H1 (cell line): ENCODE data around the gene ZNF660. TPM values are rescaled to one million over a fixed set of nuclear protein-coding genes. Genes with fewer than 3 reads are reported as not detected.
A peak's percentile ranks its signal among the peaks of the same experiment; 100 is the strongest.

Experiments used
- ASH2L ChIP-seq: fragments of 200-600, 300-600 bp; sonication (generic); IDR thresholded peaks from one replicate; pipeline ENCODE4 v1.7.1; 2017; ENCODE audit warnings: low read length
- ATF3 ChIP-seq: IDR thresholded peaks from 2 replicates; pipeline ENCODE4 v1.6.1; 2011; ENCODE audit warnings: low read depth, mild to moderate bottlenecking, low read length; ENCODE audit not compliant: insufficient read depth
- BACH1 ChIP-seq: IDR thresholded peaks from 2 replicates; pipeline ENCODE4 v1.6.1; 2012; ENCODE audit warnings: low read length, improper control_type of control experiment
- BRCA1 ChIP-seq: IDR thresholded peaks from 2 replicates; pipeline ENCODE4 v1.6.1; 2012; ENCODE audit warnings: low read depth, low read length, improper control_type of control experiment
- CHD1 ChIP-seq: IDR thresholded peaks from 2 replicates; pipeline ENCODE4 v1.6.1; 2012; ENCODE audit warnings: low read depth, low read length, improper control_type of control experiment
- CREB1 ChIP-seq: IDR thresholded peaks from 2 replicates; pipeline ENCODE4 v1.6.1; 2012; ENCODE audit warnings: inconsistent platforms
- EGR1 ChIP-seq: IDR thresholded peaks from 2 replicates; pipeline ENCODE4 v1.6.1; 2011; ENCODE audit warnings: low read depth, low read length, borderline replicate concordance
- EP300 ChIP-seq, 2 experiments: IDR thresholded peaks; 1 replicate in 1 of 2; 2 replicates in 1 of 2; pipeline ENCODE4 v1.6.1; 2011 to 2012; ENCODE audit warnings: low read depth in 2 of 2, low read length in 2 of 2, mild to moderate bottlenecking in 2 of 2, borderline replicate concordance in 1 of 2, inconsistent platforms in 1 of 2, moderate library complexity in 1 of 2
- JUND ChIP-seq: IDR thresholded peaks from 2 replicates; pipeline ENCODE4 v1.6.1; 2011; ENCODE audit warnings: mild to moderate bottlenecking, improper control_type of control experiment, low read length
- KDM5A ChIP-seq: fragments of 200-600 bp; IDR thresholded peaks from 2 replicates; pipeline ENCODE4 v1.7.1; 2012; ENCODE audit warnings: mild to moderate bottlenecking, low read length, inconsistent platforms, mixed read lengths
- PHF8 ChIP-seq: fragments of 200-600 bp; sonication (generic); conservative IDR thresholded peaks from 2 replicates; pipeline ENCODE4 v1.7.1; 2012; ENCODE audit warnings: low read depth, mild to moderate bottlenecking, inconsistent platforms, low read length, moderate library complexity
- RXRA ChIP-seq: IDR thresholded peaks from 2 replicates; pipeline ENCODE4 v1.6.1; 2011; ENCODE audit warnings: low read depth, mild to moderate bottlenecking, low read length, moderate library complexity; ENCODE audit not compliant: insufficient read depth
- SIX5 ChIP-seq: IDR thresholded peaks from 2 replicates; pipeline ENCODE4 v1.6.1; 2011; ENCODE audit warnings: mild to moderate bottlenecking, low read depth, low read length
- SP1 ChIP-seq: IDR thresholded peaks from 2 replicates; pipeline ENCODE4 v1.6.1; 2011; ENCODE audit warnings: low read depth, low read length
- SP4 ChIP-seq: IDR thresholded peaks from 2 replicates; pipeline ENCODE4 v1.6.1; 2012; ENCODE audit warnings: low read length, inconsistent platforms
- SUZ12 ChIP-seq: fragments of 200-600 bp; sonication (generic); IDR thresholded peaks from 2 replicates; pipeline ENCODE4 v1.6.1; 2012; ENCODE audit warnings: mild to moderate bottlenecking, inconsistent platforms, low read length, moderate library complexity, mixed read lengths
- TAF7 ChIP-seq: optimal IDR thresholded peaks from 2 replicates; pipeline ENCODE3; 2011; ENCODE audit warnings: low read depth, mild to moderate bottlenecking, inconsistent platforms, low read length, moderate library complexity, borderline replicate concordance
- TBP ChIP-seq: IDR thresholded peaks from 2 replicates; pipeline ENCODE4 v1.6.1; 2011; ENCODE audit warnings: low read depth, low read length, improper control_type of control experiment
- TEAD4 ChIP-seq: IDR thresholded peaks from 2 replicates; pipeline ENCODE4 v1.6.1; 2012; ENCODE audit warnings: low read depth, low read length, inconsistent platforms, mixed read lengths
- polyA plus RNA-seq, 7 experiments: library from polyadenylated mRNA; depleted of rRNA in 3 of 7; stranded (reverse) in 5 of 7; unstranded in 2 of 7; fragments of >200 nt in 5 of 7; fragments of 200-250 nt in 2 of 7; gene quantifications; 1 replicate in 5 of 7; 2 replicates in 1 of 7; 4 replicates in 1 of 7; pipeline versions ENCODE4 v1.2.1 to v1.2.3, GENCODE V29; 2011 to 2013; ENCODE audit warnings: missing spikeins in 2 of 7, mixed read lengths in 2 of 7
- total RNA-seq: library from RNA; stranded (reverse); fragmentation: NEBNext Ultra II Directional; extraction: Animal tissue kit (Norgen Biotek cat#: 25700); gene quantifications from 2 replicates; pipeline ENCODE4 v1.2.1, GENCODE V29; 2021
- TF ChIP-seq, protein P1 (sequence below): IDR thresholded peaks from 2 replicates; pipeline ENCODE4 v1.6.1; 2011; ENCODE audit warnings: low read length, improper control_type of control experiment

The ZNF660 gene
- total and polyA plus RNA-seq, 2 of the 8 experiments (the other 6 are each of a cell fraction or from before 2014, with no cell fraction given) = 3.1 to 13.0 TPM

- TF ChIP-seq TBP (peak; percentile 94), ASH2L (peak; percentile 64), SUZ12 (no peak), SIX5 (peak; percentile 14; the same call in 1 of the 2 replicates), SP4 (no peak), BACH1 (no peak), EGR1 (peak; percentile 94), CHD1 (no peak), RXRA (no peak), TEAD4 (no peak), EP300 (IDR thresholded peaks at IDR 0.05; ENCODE audit: borderline replicate concordance in 1 of 2, low read depth in 2 of 2, low read length in 2 of 2) (no peak), JUND (no peak), CREB1 (no peak; the same call in 1 of the 2 replicates), ATF3 (no peak), KDM5A (no peak; the same call in 1 of the 2 replicates), TAF7 (peak; percentile 94), BRCA1 (no peak), SP1 (no peak), PHF8 (peak; percentile 89)
- TF ChIP-seq, protein P1, sequence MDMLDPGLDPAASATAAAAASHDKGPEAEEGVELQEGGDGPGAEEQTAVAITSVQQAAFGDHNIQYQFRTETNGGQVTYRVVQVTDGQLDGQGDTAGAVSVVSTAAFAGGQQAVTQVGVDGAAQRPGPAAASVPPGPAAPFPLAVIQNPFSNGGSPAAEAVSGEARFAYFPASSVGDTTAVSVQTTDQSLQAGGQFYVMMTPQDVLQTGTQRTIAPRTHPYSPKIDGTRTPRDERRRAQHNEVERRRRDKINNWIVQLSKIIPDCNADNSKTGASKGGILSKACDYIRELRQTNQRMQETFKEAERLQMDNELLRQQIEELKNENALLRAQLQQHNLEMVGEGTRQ = no peak
These were observed 63.9 kb downstream of the ZNF660 start, which contains the start of gene ZNF35 (continued) for GRCh38 chr3:44648564-44649229.
